GM21360 (cell line): ENCODE measurements around the gene UNKL.
"Not testable (repeated sequence)": the region's sequence is repeated elsewhere in the genome, so short reads cannot be mapped to it uniquely, and the experiment has no call there.

ENCODE experiments used
- ATAC-seq: cut with Tn5 transposase; IDR thresholded peaks from one replicate; pipeline ENCODE4 v1.9.1; 2021; ENCODE audit warnings: mild to moderate bottlenecking, moderate library complexity; ENCODE audit not compliant: unreplicated experiment

The UNKL gene

DNA sequence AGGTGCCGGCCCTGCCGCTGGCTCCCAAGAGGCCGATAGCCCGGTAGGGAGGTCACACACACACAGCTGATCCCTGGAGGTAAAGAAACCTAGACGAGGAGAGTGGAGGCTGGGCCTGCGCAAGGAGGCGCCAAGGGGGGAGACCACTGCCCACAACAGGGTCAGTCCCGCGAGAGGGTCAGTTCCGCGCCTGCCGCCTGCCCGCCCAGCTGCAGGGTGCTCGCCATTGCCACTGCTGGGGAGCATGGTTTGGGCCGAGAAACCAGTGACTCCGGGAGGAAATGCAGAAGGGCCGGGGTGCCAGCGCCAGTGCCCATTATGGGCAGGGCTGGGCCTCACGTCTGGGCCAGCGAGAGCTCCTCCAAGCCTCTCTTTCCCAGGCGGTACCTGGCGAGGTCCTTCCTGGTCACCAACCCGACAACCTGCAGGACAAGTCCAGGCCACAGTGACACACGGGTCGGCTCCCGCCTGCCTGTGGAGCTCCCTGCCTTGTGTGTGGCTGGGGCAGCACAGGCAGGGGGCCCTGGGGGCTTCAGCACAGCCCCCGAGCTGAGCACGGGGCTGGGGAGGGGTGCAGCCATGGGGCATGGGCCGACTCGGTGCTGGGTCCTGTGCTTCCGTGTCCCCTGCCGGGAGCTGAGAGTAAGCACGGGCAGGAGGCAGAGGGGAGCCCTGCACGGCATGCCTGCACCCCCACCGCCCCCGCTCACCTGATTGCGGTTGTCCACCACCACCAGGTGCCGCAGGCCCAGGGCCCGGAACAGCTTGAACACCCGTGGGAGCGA lies 32.0 kb upstream of the UNKL start:
- no peak for ATAC-seq

DNA sequence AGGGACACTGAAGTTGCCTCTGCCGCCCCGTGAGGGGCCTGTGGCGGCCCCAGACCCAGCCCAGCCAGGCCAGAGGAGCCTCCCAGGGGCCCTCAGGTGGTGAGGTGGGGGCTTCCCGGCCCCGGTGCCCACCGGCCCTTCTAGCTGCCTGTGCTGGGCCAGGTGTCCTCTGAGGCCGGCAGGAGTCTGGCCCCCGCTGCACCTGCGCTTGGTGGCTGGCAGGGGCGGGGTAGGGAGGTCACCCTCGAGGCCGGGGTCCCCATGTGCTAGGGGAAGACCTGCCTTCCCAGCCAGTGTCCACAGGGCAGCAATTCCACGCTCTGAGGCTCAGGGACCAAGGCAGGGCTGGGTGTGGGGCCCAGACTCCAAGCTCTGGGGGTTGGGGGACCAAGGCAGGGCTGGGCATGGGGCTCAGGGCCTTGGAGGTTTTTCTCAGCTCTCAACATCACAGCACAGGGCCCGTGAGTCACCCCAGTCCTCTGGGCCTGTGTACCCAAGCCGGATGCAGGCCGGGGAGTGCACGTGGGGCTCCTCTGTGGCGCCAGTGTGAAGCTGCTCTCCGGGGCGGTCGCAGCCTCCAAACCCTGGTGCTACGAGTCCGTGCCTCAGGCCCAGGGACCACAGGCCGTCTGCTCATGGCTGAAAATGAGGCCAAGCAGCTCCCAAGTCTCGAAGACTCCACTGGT lies 31.2 kb upstream of the UNKL start:
- ATAC-seq, result no peak

DNA sequence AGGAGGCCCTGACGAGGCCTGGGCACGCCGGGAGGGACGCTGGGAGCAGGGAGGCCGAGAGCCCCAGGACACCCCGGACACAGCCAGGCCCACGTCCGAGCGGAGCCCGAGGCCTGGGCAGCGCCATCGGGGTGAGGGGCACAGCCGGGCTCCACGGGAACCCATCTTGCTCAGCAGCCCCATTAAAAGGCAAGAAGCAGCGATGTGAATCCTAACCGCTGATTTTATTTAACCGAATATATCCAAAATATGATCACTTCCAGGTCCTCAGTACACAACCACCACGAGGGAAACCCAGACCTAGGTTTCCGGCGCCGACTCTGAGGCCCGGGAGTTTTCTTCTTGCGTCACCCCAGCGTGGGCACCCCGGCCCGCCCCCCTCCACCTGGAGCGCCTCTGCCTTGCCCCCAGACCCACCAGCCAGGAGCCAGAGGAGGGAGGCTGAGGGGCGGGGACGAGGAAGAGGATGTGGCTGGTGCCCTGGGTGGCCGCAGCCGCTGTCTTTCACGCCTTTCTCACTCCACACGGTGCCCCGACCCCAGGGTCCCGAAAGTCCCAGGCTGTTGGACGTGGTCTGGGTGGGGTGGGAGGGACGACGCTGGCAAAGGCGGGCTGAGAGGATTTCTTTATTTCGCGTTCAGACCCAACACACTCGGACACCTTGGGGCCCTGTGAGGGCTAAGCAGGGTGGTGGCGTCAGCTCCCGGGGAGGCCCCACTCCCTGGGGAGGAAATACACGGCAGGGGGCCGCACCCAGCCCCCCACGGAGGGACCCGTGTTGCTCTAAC lies 30.4 kb upstream of the UNKL start:
- no peak for ATAC-seq

DNA sequence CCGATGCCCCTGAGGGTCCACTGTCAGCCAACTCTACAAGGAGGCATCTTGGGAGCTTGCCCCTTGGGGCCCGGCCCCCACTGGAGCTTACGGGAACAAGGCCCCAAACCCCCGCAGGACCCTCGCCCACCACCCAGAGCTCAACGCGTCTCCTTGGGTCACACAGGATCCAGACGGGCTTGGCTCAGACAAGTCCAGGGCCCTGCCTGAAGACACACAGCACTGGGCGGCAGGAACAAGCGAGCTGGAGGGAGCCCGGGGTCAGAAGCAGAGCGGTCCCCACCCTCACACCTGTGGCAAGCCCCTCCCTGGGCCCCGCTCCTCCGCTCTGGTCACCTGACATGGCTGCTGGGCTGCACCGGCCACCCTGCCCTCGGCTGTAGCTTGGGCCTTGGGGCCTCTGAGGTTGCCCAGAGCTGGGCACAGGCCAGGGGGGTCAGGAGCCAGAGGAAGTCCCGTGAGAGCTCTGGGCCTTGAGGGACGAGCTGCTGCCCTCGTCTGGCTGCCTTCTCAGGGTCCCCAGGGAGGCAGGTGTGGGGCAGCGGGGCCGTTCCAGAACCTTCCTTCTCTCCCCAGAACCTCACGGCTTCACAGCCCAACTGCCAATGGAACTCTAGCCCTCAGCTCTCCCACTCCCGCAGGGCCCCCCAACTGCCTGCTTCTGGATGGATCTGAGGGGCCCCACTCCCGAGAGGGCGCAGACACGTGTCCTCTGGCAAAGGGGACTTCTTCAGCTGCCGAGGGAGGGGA lies 29.7 kb upstream of the UNKL start, which contains the start of gene CCDC154:
TSS of gene CCDC154 (minus strand) at position 577 of the 750 bp plus-strand sequence. CDS start at position 343, 234 bp downstream.
- no peak for ATAC-seq

DNA sequence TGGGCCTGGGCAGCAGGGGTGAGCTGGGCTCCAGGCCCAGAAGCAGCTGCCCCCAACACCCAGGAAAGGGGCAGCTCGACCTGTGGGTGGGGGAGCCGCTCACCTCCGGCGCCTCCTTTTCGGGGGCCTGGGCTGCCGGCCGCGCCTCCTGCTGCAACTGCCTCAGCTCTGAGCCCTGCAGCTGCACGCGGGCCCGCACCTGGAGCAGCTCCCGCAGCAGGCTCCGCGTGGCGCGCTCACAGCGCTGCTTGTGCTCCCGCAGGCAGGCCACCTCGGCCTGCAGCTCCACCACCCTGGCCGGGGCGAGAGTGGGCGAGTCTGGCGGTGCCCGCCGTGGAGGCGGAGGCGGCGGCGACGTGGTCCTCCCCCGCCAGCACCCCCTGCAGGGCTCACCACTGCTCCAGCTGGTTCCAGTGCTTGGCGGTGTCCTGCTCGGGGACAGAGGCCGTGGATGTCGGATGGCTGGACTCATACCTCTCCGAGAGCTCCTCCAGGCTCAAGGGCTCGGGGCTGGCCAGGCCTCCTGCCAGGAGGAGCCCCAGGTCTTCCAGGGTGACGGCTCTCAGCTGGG lies 29.0 kb upstream of the UNKL start:
- no peak for ATAC-seq

GRCh38 chr16:1442697-1443096 lies 28.2 kb upstream of the UNKL start:
- no peak for ATAC-seq

DNA sequence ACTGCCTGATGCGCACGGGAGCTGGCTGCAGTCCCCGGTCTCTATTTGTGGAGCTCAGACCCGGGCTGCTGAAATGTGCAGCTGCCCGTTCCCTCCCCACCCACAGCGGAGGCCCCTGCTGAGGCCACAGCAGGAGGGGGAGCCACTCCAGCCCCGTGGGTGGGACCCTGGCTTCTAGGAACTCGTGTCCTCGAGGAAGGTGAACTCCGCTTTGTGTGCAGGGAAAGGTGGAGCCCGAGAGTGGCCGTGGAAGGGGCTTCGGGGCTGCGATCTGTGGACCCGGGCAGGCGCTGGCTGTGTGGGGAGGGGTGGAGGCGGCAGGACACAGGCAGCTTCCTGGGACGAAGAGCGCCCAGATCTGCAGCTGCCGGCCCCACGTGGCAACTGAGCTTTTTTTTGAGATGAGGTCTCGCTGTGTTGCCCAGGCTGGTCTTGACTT lies 26.9 kb upstream of the UNKL start:
- ATAC-seq, result no peak

- not testable (repeated sequence) for ATAC-seq
These were observed 25.2 kb upstream of the UNKL start for GRCh38 chr16:1439699-1440074.

GRCh38 chr16:1439058-1439698 lies 24.7 kb upstream of the UNKL start:
- ATAC-seq, result no peak

GRCh38 chr16:1438229-1439057 lies 23.9 kb upstream of the UNKL start:
- ATAC-seq, result no peak

- ATAC-seq, result no peak
These were observed 23.1 kb upstream of the UNKL start for GRCh38 chr16:1437606-1438005.

DNA sequence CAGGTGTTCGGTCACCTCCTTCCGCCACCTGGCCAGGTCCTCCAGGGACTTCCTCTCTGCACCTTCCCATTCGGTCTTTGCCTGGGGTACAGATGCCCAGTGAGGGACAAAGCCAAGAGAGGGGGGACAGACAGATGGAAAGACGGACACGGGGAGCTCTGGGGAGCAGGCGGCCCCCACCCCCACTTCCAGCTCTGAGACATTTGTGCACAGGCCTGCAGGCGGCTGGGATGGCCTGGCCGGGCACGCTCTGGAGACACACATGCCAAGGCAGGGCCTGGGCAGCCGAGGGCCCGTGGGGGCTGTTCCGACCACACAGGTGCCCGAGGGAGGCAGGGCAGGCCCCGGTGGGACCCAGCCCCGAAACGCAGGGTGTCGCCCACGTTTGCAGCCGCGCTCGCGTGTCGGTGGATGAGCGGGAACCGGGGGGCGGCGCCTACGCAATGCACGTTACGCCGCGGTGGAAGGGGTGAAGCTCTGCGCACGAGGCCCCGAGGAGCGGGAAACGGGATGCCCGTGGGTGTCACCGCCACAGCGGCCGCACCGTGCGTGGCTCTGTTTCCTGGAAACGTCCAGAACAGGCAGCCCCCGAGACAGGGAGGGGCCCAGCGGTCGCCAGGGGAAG lies 22.3 kb upstream of the UNKL start:
- ATAC-seq, result no peak

DNA sequence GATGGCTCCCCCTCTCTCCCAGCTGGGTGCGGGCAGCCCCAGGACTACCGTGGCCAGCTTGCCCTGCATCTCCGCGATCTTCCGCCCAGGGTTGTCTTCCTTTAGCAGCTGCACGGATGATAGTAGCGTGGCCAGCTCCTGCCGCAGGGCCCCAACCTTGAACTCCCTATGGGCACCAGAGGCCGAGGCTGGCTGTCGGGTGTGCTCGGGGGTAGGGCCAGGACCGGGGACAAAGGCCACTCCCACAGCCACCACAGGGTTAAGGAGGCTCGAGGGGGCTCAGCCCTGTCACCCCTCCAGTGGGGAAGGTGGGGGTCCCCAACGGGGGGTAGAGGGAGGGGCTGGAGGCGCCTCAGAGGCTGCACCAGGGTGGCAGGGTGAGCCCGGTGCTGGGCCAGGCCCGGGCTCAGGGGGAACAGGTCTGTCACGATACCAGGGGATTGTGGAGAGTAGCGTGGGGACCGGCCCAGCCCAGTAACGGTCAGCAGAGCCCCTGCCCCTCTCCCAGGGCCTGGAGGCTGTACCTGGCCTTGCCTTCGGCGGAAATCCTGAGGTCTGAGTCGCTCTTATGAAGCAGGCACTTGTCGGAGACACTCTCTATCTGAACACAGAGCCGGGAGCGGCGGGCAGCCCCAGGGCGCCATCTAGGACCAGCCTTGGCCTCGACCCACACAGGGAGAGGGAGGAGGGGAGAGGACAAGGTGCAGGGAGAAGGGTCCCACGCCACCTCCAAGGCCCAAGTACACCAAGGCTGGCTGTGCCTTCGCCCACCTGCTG lies 21.6 kb upstream of the UNKL start:
- no peak for ATAC-seq

DNA sequence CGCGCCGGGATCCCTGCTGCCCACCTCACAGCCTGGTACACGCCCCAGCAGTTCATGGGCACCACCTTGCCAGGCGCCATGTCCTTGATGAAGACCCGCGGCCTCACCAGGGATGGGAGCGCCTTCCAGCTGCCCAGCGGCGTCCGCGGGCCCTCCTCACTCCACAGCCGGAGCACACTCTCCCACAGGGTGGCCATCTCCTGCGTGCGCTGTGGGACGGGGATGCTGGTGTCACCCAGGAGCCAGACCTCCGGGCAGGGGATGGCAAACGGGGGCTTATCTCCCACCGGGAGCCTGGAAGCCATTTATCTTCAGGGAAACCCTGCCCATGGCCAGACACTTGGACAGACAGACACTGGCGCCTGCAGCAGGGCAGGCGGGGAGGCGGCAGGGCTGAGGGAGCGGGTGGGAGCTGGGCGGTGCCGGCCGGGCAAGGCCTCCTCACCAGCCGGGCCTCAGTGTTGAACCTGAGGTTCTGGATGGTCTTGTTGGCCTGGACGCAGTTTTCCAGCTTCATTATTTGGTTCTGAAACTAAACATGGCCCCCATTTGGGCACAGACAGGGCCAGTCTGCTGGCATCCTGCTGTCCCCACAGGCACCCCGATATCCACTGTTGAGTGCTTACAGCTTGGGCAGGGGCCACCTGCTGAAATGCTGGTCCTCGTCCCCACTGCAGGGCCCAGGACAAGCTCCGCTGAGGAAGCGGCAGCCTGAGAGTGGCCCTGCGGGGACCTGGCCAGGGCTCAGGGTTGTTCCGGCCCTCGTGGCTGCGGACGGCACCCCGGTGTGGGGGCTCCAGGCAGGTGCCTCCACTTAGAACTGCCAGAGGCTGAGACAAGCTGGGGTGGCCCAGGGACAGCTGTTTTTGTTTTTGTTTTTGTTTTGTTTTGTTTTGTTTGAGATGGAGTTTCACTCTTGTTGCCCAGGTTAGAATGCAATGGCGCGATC lies 20.4 kb upstream of the UNKL start:
- no peak for ATAC-seq

DNA sequence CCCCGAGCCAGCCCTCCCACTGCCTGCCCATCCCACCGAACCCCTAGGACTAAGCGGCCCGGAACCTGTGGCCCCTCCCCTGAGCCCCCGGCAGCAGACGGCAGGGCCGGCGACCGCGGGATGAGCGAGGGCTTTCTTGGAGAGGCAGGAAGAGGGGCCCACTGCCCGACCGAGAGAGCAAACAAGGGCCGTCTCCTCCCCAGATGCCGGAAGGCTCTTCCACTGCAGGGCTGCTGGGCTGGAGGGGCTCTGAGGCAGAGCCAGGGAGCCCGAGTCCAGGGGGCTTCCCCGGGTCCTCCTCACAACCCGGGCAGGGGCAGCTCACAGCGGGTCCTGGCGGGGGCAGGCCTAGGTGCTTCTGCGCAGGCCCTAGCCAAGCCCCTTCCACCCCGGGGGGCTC lies 19.3 kb upstream of the UNKL start:
- ATAC-seq, result no peak

DNA sequence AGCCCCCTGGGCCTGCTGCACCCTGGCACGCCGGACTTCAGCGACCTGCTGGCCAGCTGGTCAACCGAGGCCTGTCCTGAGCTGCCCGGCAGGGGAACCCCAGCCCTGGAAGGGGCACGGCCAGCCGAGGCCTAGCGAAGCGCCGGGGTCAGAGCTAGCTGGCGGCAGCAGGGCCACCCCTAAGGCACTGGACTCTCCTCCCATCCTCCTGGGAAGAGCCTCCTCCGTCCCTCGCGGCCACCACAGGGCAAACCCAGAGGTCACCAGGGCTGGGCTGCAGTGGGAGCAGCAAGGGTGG lies 18.7 kb upstream of the UNKL start:
- ATAC-seq, result no peak
